Tibial nerve (tissue), 3 donors: ENCODE measurements around the gene CACNA2D2.

Experiments
- CTCF ChIP-seq, 5 experiments: fragments of 200-600 bp in 3 of 5; fragments of 450-650 bp in 2 of 5; sonication (generic) in 3 of 5; IDR thresholded peaks; one replicate each; pipeline ENCODE4 v1.5.1; 2016 to 2019; ENCODE audit warnings: antibody characterized with exemption in 5 of 5, mild to moderate bottlenecking in 3 of 5, moderate library complexity in 2 of 5
- POLR2A ChIP-seq, 2 donors: fragments of 450-650 bp; IDR thresholded peaks; one replicate each; pipeline ENCODE4 v1.6.1; 2017; ENCODE audit warnings: antibody characterized with exemption in 2 of 2, mild to moderate bottlenecking in 2 of 2, moderate library complexity in 2 of 2

GRCh38 chr3:50388016-50388719 is 115.3 kb downstream of the CACNA2D2 start:
- TF ChIP-seq CTCF (IDR thresholded peaks at IDR 0.05), result peak in 4 of 5 experiments; percentile 23 to 44 (median 34)
- TF ChIP-seq POLR2A (IDR thresholded peaks at IDR 0.05), result no peak
